LNCAP (cell line): ENCODE measurements around the gene FIP1L1.

Experiments used
- CTCF ChIP-seq: fragments of 450-650 bp; IDR thresholded peaks from 2 replicates; pipeline ENCODE4 v1.5.1; 2017; ENCODE audit warnings: mild to moderate bottlenecking

The FIP1L1 gene

GRCh38 chr4:53371843-53372521, 5.5 kb upstream of the FIP1L1 start:
- TF ChIP-seq CTCF = no peak

DNA sequence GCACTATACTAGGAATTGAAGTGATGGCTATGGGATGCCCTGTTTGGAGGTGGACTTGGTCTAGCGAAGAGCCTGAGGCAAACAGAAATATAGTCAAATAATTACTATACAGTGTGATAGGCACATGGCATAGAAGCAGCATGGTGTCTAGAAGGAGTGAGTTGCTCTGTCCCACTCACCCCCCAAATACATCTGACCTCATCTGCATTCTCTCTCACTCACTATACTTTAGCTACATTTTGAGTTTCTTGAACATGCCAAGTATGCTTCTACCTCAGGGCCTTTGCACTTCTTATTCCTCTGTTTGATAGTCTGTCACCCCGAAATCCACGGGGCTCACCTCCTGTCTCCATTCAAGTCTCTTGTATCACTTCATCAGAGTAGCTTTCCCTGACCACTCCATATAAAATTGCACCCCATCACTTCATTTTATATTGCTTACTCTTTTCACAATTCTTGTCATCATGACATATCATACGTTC, 2.6 kb upstream of the FIP1L1 start:
- TF ChIP-seq CTCF = no peak

DNA sequence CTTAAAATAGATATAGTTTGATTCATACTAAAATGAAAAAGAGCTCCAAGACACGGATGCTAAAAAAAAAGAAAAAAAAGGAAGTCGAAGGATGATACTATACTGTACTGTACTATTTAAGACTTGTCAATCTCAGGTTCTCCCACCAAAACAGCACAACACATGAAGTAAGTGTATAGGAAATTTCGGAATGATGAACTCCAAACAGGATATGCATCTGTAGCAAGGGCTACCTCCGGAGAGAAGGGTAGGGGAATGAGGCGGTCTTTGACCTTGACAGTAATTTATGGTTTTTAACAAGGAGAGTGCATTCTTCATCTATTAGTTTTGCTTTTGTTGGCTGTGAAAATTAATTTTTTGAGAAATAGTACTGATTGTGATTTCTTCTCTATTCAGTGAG, 541 bp upstream of the FIP1L1 start:
- TF ChIP-seq CTCF = no peak

DNA sequence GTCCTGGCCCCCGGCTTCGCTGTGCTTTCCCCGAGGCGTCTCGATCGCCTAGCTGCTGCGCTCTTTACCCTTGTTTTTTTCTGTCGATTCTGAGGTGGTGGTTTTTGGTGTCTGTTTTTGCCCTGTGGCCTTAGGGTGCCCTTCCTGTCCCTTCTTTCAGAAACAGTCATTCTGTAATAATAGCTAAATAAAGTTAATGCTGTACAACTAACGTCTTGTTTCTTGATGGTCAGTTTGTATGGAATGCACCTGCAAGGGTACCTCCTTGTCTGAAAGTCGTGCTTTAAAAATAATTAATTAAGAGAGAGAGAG, 686 bp downstream of the FIP1L1 start:
- TF ChIP-seq CTCF = no peak

- no peak for TF ChIP-seq CTCF
Observed at GRCh38 chr4:53380221-53380620, 2.8 kb downstream of the FIP1L1 start.

DNA sequence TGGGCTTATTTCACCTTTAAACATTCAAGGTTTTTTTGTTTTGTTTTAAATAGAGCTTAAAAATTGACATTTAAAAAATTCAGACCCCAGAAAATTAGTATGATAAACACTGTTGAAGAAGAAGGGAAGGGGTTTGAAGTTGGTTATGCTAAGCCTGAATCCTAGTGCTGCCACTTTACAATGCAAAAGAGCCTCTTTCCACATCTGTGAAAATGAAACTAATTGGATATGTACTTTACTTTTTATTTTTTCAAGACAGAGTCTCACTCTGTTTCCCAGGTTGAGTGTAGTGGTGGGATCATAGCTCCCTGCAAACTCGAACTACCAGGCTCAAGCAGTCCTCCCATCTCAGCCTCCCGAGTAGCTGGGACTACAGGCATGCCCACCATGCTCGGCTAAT, 41.8 kb downstream of the FIP1L1 start:
- TF ChIP-seq CTCF = no peak

GRCh38 chr4:53421791-53422190, 44.4 kb downstream of the FIP1L1 start:
- no peak for TF ChIP-seq CTCF

GRCh38 chr4:53422367-53422766, 44.9 kb downstream of the FIP1L1 start:
- no peak for TF ChIP-seq CTCF
